ENCODE data around the gene SET.

- no peak for TF ChIP-seq CTCF (IDR thresholded peaks at IDR 0.05; ENCODE audit: insufficient read depth, low read length)
- no peak for TF ChIP-seq REST (IDR thresholded peaks at IDR 0.05; ENCODE audit: insufficient replicate concordance, low read depth)
- no peak for TF ChIP-seq SPI1 (IDR thresholded peaks at IDR 0.05; ENCODE audit: borderline replicate concordance, low read depth)
- TF ChIP-seq POLR2AphosphoS5 (IDR thresholded peaks at IDR 0.05; ENCODE audit: low read depth) = peak; percentile 24
- no peak for TF ChIP-seq GABPA (IDR thresholded peaks at IDR 0.05; ENCODE audit: low read depth)
Observed at GRCh38 chr9:128696923-128697707, 8.1 kb downstream of the SET start.

Measured in HL-60 (cell line).